ENCODE measurements around the gene CEBPA.

Gene CEBPA

DNA sequence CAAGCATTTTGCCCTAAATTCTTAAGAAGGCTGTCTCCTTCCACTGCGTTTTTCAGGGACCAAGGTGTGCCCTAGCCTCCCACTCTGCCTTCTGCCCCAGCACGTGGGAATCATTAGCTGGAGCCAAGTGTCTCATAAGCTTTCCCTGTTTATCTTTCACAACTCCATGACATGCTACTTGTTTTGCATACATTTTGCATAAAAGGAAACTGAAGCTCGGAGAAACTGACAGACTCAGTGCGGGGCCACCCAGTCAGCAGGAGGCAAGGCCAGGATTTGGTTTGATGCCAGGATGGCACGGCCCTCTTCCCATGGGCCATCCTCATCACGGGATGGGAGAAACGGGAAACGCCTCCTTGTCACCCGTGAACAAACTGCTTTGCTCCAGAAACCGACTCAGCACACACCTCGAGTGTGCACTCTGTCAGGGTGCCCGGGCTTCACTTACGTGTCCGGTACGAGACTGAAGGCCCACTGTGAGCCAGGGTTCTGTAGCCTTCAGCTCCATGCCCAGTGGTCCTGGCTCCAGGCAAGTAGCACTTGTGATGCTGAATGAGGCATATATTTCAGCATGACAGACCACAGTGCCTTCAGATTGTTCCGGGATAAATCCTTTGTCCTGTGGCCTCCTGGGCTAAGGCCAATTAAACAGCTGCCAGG, 9.6 kb downstream of the CEBPA start:
- ATAC-seq (replicated peaks), result no peak
- no peak for DNase-seq
- H3K27me3 Mint-ChIP-seq, result peaks cover 59 to 70% of the 10 kb centered on the region in 2 donors

DNA sequence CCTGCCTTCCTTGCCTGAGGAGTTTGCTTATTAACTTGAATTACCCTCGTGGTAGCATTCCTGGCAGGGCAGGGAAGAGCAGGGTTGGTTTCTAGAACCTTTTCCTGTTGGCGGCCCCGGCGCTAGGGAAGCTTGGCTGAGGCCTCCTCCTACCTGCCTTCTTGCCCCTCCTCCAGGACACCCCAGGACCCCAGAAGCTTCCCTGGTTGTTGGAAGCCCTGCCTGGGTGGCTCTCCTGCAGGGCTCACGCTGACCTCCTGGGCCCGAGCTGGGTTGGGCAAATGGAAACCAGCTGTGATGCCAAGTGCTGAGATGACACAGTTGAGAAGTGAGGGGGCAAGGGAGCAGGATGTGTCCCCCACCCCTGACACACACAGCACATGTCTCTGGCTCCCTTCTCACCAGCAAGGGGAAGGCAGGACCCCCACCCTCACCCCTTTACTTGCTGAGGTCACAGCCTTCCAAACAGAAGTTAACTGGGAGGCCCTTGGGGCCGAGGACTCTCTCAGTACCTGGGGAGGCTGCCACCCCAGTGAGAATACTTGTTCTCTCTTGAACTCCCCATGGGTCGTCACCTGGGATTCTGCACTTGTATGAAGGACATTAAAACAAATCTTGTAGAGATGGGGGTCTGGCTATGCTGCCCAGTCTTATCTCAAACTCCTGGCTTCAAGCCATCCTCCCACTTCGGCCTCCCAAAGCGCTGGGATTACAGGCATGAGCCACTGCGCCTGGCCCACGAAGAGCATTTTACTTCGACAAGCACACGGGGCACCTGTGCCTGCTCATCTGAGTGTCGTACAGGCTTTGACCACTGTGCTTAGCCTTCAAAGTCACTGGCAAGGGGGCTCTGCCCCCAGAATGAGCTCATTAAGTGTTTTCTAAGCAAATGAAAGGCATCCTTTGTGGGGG, 10.5 kb downstream of the CEBPA start:
- no peak overlapping the region for H3K4me3 Mint-ChIP-seq
- no peak overlapping the region for H3K27ac Mint-ChIP-seq
- no peak for ATAC-seq (replicated peaks)
- H3K4me1 Mint-ChIP-seq, result peaks cover under 1 to 3% of the 10 kb centered on the region in 2 donors
- H3K27me3 Mint-ChIP-seq, result peaks cover 56 to 70% of the 10 kb centered on the region in 2 donors
- DNase-seq, result no peak
- peaks cover 8 to 11% of the 10 kb centered on the region in 2 donors for H3K36me3 Mint-ChIP-seq
- H3K9me3 Mint-ChIP-seq, result peaks cover 16 to 22% of the 10 kb centered on the region in 2 donors

More for the DNA sequence above, 9.6 kb downstream of the CEBPA start:
- H3K27ac Mint-ChIP-seq, result no peak overlapping the region
- H3K9me3 Mint-ChIP-seq, result peaks cover 15 to 18% of the 10 kb centered on the region in 2 donors
- H3K4me3 Mint-ChIP-seq, result no peak overlapping the region
- peaks cover 8 to 9% of the 10 kb centered on the region in 2 donors for H3K36me3 Mint-ChIP-seq
- H3K4me1 Mint-ChIP-seq, result peaks cover 0 to 3% of the 10 kb centered on the region in 2 donors

DNA sequence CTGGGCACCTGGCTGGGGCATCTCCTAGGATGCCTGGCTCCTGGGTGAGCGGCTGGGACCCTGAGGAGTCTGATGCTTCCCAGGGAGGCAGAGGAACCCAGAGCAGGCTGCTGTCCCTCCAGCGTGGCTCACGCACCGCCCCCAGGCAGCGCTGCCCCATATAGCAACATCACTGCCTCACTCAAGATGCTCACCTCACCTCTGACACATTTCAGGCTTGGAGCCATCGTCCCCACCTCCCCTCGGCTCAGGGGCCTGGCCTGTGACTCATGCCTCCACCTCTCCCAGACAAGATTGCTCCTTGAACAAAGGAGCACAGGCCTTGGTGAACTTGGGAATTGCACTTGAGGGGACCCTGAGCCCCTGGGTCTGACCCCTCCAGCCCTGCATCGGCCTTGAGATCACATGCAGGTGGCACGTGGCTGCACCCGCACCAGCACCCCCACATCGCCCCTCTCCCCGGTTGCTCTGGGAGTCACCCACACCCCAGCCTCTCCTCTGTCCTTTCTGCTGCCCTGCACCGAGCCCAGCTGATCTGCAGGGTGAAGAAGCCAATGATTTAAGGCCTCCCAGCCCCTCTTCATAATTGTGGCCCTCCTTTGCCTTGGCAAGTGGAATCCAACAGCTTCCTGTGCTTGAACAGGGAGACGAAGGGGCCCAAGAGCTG, 11.2 kb downstream of the CEBPA start:
- no peak for DNase-seq
- Mint-ChIP-seq H3K4me3 (no peak overlapping the region), H3K27me3 (peaks cover 60 to 72% of the 10 kb centered on the region in 2 donors), H3K4me1 (peaks cover 3 to 5% of the 10 kb centered on the region in 2 donors), H3K36me3 (peaks cover 8 to 11% of the 10 kb centered on the region in 2 donors), H3K27ac (no peak overlapping the region), H3K9me3 (peaks cover 18 to 22% of the 10 kb centered on the region in 2 donors)
- ATAC-seq (replicated peaks), result no peak

DNA sequence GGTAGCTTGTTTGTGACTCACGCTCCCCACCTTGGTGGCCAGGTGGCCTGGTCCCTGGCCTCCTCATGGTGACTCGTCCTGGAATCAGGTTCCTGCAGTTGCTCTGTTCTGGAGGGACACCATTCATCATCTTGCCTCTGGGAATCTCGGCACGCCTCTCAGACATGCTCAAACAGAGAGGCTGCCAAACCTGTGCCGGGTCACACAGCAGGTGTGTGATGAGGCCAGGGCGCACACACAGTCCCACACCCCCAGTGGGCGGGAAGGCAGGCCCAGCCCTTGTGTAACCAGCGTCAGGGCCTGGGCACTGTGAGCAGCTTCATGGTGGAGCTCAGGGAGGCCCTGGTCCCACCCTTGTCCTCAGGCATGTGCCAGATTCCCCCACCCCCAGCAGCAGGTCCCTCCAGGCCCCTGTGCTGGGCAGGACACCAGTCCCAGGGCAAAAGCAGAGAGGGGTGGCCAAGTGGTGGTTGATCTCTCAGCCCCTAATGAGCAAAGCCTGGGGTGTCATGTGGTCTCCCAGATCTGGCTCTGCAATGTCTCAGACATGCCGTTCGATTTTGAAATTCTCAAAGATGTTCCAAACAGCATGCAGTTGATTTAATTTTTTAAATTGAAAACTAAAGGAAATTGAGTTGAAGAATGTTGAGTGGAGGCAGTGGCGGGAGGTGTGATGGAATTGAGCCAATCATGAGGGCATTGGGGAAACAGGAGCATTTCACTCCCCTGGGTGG, 12.1 kb downstream of the CEBPA start:
- Mint-ChIP-seq H3K36me3 (peaks cover 8 to 11% of the 10 kb centered on the region in 2 donors), H3K9me3 (peaks cover 18 to 22% of the 10 kb centered on the region in 2 donors), H3K27me3 (peaks cover 61 to 72% of the 10 kb centered on the region in 2 donors), H3K4me1 (peaks cover 3 to 5% of the 10 kb centered on the region in 2 donors), H3K27ac (no peak overlapping the region), H3K4me3 (no peak overlapping the region)
- no peak for DNase-seq
- ATAC-seq (replicated peaks), result no peak

DNA sequence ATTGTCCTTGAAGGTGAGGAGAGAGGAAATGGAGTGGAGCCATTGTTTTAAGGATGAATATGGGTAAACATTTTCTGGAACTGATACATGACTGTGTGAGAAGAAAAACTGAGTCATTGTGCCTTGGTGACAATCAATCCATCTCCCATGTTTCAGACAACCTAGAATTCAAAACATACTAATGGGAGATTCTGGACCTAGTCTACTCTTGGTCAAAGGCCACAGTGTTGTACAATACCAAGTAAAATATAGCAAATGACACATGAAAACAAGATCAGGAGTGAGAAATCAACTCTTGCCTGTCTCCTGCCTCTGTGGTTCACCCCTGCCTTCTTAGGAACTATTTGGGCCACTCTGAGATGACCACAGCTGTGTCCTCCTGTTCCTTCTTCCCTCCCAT, 13.1 kb downstream of the CEBPA start:
- no peak overlapping the region for H3K4me3 Mint-ChIP-seq
- no peak overlapping the region for H3K27ac Mint-ChIP-seq
- H3K27me3 Mint-ChIP-seq, result peaks cover 59 to 69% of the 10 kb centered on the region in 2 donors
- no peak for ATAC-seq (replicated peaks)
- H3K9me3 Mint-ChIP-seq, result peaks cover 18 to 22% of the 10 kb centered on the region in 2 donors
- DNase-seq, result no peak
- peaks cover 8 to 11% of the 10 kb centered on the region in 2 donors for H3K36me3 Mint-ChIP-seq
- H3K4me1 Mint-ChIP-seq, result peaks cover 3 to 5% of the 10 kb centered on the region in 2 donors

DNA sequence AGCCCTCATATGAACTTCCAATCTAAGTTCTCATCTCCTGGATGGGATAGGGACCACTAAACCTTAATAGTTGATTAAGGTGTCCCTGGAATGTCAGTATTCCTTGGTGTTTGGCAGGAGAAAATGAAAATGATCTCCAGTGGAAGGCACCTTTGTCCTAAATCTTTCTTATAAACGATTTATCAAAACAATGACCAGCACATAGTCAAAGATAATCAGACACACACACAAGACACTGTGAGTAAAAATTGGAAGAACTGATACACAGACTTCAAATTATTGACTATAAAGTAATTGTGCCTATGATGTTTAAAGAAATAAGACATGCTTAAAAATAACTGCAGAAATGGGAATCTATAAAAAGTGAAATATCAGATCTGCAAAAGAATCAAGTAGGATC, 13.7 kb downstream of the CEBPA start:
- H3K4me1 Mint-ChIP-seq, result peaks cover 3 to 5% of the 10 kb centered on the region in 2 donors
- no peak for DNase-seq

DNA sequence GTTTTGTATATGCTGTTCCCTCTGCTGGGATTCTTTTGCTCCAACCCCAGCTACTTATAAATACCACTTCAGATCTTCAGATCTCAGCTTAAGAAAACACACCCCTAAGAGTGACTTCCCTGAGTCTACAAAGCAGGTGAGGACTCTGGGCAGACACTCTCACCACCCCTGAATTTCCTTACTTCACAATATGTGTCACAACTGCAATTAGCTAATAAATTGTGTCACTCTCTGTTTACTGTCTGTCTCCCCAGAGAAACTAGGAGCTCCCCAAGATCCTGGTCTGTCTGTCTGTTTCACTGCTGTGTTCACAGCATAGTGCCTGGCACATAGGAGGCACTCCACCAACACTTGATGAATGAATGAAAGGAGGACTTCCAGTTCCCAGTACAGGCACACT, 14.4 kb downstream of the CEBPA start:
- DNase-seq, result no peak
- H3K4me1 Mint-ChIP-seq, result peaks cover 0 to 5% of the 10 kb centered on the region in 2 donors
- ATAC-seq (replicated peaks), result no peak
- peaks cover 8 to 11% of the 10 kb centered on the region in 2 donors for H3K36me3 Mint-ChIP-seq
- no peak overlapping the region for H3K27ac Mint-ChIP-seq
- peaks cover 18 to 22% of the 10 kb centered on the region in 2 donors for H3K9me3 Mint-ChIP-seq
- no peak overlapping the region for H3K4me3 Mint-ChIP-seq
- H3K27me3 Mint-ChIP-seq, result peaks cover 58 to 68% of the 10 kb centered on the region in 2 donors

More for the DNA sequence above, 13.7 kb downstream of the CEBPA start:
- Mint-ChIP-seq H3K36me3 (peaks cover 8 to 11% of the 10 kb centered on the region in 2 donors), H3K9me3 (peaks cover 18 to 22% of the 10 kb centered on the region in 2 donors), H3K4me3 (no peak overlapping the region), H3K27me3 (peaks cover 59 to 69% of the 10 kb centered on the region in 2 donors), H3K27ac (no peak overlapping the region)
- no peak for ATAC-seq (replicated peaks)

DNA sequence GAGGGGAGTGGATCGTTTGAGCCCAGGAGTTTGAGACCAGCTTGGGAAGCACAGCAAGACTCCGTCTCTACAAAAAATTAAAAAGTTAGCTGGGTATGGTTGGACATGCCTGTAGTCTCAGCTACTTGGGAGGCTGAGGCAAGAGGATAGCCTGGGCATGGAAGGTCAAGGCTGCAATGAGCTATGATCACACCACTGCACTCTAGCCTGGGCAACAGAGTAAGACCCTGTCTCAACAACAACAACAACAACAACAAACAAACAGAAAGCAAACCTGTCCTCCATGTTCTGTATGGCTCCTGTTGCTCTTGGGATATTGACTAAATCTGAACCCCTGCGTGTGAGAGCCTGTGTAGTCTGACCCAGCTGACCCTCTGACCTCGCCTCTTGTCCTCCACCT, 14.9 kb downstream of the CEBPA start:
- no peak overlapping the region for H3K4me3 Mint-ChIP-seq
- peaks cover 58 to 68% of the 10 kb centered on the region in 2 donors for H3K27me3 Mint-ChIP-seq
- ATAC-seq (replicated peaks), result no peak

DNA sequence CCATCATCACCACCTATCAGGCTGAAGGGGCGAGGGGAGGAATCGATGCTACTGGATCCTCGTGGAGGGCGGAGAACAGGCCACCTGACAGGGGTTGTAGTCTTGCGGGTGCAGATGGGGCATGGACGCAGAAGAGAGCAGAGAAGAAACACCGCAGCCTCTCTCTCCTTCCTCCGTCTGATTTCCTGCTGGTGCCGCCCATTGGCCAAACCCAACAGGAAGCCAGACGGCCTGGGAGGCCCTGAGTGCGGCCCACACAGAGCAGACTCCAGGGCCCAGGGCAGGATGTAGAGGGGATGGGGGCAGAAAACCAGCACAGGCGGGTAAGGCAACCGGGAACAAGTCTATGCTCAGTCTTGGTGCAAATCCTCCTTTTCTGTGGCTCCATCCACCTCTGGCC, 15.4 kb downstream of the CEBPA start:
- no peak for ATAC-seq (replicated peaks)
- H3K9me3 Mint-ChIP-seq, result peaks cover 18 to 22% of the 10 kb centered on the region in 2 donors
- H3K4me3 Mint-ChIP-seq, result no peak overlapping the region
- DNase-seq, result no peak
- H3K27me3 Mint-ChIP-seq, result peaks cover 62 to 65% of the 10 kb centered on the region in 2 donors
- H3K27ac Mint-ChIP-seq, result no peak overlapping the region
- peaks cover 0 to 5% of the 10 kb centered on the region in 2 donors for H3K4me1 Mint-ChIP-seq
- H3K36me3 Mint-ChIP-seq, result peaks cover 8 to 11% of the 10 kb centered on the region in 2 donors

More for the DNA sequence above, 14.9 kb downstream of the CEBPA start:
- H3K36me3 Mint-ChIP-seq, result peaks cover 8 to 11% of the 10 kb centered on the region in 2 donors
- no peak for DNase-seq
- no peak overlapping the region for H3K27ac Mint-ChIP-seq
- H3K9me3 Mint-ChIP-seq, result peaks cover 18 to 22% of the 10 kb centered on the region in 2 donors
- H3K4me1 Mint-ChIP-seq, result peaks cover 0 to 5% of the 10 kb centered on the region in 2 donors

DNA sequence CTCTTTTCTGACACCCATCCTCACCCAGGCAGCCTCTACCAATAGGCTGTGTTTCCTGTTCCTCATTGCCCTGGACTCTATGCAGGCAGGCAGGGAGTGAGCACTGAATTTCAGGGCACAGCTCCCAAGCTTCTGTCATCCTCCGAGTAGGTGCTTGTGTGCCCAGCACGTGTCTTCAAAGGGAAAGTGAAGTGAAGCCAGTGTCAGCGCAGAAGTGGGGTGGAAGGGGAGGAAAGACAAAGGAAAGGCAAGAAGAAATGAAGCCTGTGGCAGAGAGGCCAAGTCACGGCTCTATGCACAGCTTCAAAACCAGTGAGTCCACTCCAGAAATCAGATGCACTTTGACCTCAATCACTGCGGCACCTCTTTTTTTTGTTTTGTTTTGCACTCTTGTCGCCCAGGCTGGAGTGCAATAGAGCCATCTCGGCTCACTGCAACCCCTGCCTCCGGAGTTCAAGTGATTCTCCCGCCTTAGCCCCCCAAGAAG, 16.9 kb downstream of the CEBPA start:
- H3K27me3 Mint-ChIP-seq, result peaks cover 60 to 62% of the 10 kb centered on the region in 2 donors
- H3K4me1 Mint-ChIP-seq, result peaks cover 4 to 18% of the 10 kb centered on the region in 2 donors
- no peak overlapping the region for H3K27ac Mint-ChIP-seq
- DNase-seq, result no peak
- peaks cover 18 to 23% of the 10 kb centered on the region in 2 donors for H3K9me3 Mint-ChIP-seq
- ATAC-seq (replicated peaks), result no peak
- H3K36me3 Mint-ChIP-seq, result peaks cover 10 to 12% of the 10 kb centered on the region in 2 donors
- no peak overlapping the region for H3K4me3 Mint-ChIP-seq

DNA sequence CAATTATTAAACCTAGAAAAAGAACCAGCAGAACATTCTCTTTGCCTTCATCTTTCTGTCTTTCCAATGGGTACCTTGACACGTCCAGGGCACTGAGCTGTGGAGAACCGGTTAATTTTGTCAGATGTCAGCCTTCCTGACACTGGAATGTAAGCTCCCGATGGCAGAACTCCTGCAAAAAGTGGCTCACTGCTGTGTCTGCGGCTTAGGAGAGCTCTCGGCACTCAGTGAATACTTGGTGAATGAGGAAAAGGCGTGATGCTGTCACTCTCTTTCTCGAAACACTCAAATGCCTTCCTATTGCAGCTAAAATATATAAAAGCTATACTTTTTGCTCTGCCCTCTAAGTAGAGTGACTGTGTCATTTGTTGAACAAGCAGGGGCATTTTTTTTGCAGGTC, 17.6 kb downstream of the CEBPA start:
- Mint-ChIP-seq H3K27ac (no peak overlapping the region), H3K9me3 (peaks cover 18 to 27% of the 10 kb centered on the region in 2 donors), H3K27me3 (peaks cover 60 to 62% of the 10 kb centered on the region in 2 donors), H3K4me3 (no peak overlapping the region), H3K36me3 (peaks cover 13 to 16% of the 10 kb centered on the region in 2 donors), H3K4me1 (peaks cover 10 to 26% of the 10 kb centered on the region in 2 donors)
- ATAC-seq (replicated peaks) (no peak), DNase-seq (no peak)

DNA sequence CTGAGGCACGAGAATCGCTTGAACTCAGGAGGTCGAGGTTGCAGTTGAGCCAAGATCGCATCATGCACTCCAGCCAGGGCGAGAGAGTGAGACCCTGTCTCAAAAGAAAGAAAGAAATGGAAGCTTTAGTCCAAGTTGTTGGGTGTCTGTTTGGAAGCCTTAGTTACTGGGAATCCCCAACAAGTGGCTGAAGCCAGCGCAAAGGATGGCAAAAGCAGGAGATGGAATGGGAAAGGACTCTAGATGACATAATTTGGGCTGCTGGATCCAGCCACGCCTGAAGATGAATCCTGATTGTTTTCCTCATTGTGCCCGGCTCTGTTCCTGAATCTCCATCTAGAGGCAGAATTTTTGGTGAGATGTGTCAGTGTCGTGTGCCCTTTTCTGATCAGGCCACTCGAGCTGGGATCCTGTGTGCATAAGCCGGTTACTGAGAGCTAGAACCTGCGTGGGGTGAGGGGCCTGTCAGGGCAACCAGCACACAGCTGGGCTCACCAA, 18.1 kb downstream of the CEBPA start:
- H3K36me3 Mint-ChIP-seq, result peaks cover 13 to 16% of the 10 kb centered on the region in 2 donors
- H3K9me3 Mint-ChIP-seq, result peaks cover 14 to 22% of the 10 kb centered on the region in 2 donors
- peaks cover 58 to 61% of the 10 kb centered on the region in 2 donors for H3K27me3 Mint-ChIP-seq
- H3K27ac Mint-ChIP-seq, result no peak overlapping the region
- H3K4me3 Mint-ChIP-seq, result no peak overlapping the region
- DNase-seq (no peak), ATAC-seq (replicated peaks) (no peak)
- H3K4me1 Mint-ChIP-seq, result peaks cover 10 to 27% of the 10 kb centered on the region in 2 donors

DNA sequence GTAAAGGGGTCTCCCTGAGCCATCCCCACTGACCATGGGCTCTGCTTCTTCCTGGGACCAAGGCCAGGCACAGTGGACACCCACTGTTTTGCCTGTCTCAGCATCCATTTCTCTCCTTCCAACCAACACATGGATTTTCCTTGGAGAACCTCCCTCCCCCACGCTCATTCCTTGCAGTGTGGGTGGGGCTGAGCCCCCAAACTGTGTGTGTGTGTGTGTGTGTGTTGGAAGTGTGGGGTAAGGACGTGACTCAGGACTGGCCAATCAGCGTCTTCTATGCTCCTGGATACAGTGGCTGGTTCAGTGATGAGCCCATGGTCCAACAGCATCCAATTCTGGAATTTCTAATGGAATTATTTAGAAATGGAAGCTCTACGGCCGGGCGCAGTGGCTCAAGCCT, 18.7 kb downstream of the CEBPA start:
- Mint-ChIP-seq H3K4me1 (peaks cover 10 to 27% of the 10 kb centered on the region in 2 donors), H3K27me3 (peaks cover 53 to 56% of the 10 kb centered on the region in 2 donors), H3K4me3 (no peak overlapping the region), H3K36me3 (peaks cover 11% of the 10 kb centered on the region in 2 donors), H3K27ac (no peak overlapping the region), H3K9me3 (peaks cover 9 to 16% of the 10 kb centered on the region in 2 donors)
- DNase-seq, result no peak
- no peak for ATAC-seq (replicated peaks)
